Body of pancreas (tissue), 4 donors: ENCODE measurements around the gene ANO10. TPM values are rescaled to one million over a fixed set of nuclear protein-coding genes. Genes with fewer than 3 reads are reported as not detected.

Experiments used
- ATAC-seq: fragments of 150-250 bp; one replicate; pipeline ENCODE4 v1.9.1; 2016
- DNase-seq, 4 donors: peaks; one replicate each; pipeline ENCODE4 v3.0.0-alpha.2; 2019
- H3K27ac ChIP-seq, 4 donors: fragments of 200-600 bp; sonication (generic); 1 replicate in 3 of 4; 2 replicates in 1 of 4; pipeline versions ENCODE4 v1.5.1 to v1.6.1; 2016 to 2019; ENCODE audit warnings: mild to moderate bottlenecking in 1 of 4, mixed read lengths in 1 of 4, moderate library complexity in 1 of 4
- H3K27me3 ChIP-seq, 2 donors: fragments of 200-600 bp; sonication (generic); one replicate each; pipeline ENCODE4 v1.6.0; 2016; ENCODE audit warnings: mild to moderate bottlenecking in 1 of 2
- H3K36me3 ChIP-seq, 2 donors: fragments of 200-600 bp; sonication (generic); replicated peaks in 1 of 2; 2 replicates each; pipeline ENCODE4 v1.5.1; 2016; ENCODE audit warnings: low read depth in 2 of 2; ENCODE audit not compliant: insufficient read depth in 1 of 2
- H3K4me1 ChIP-seq: fragments of 200-600 bp; sonication (generic); one replicate; pipeline ENCODE4 v1.6.0; 2016
- H3K4me3 ChIP-seq, 2 donors: fragments of 200-600 bp; sonication (generic); 1 replicate in 1 of 2; 2 replicates in 1 of 2; pipeline ENCODE4 v1.5.1; 2016 to 2019
- H3K9me3 ChIP-seq, 3 donors: fragments of 200-600 bp; sonication (generic); 1 replicate in 2 of 3; 2 replicates in 1 of 3; pipeline ENCODE4 v1.5.1; 2016
- CTCF ChIP-seq, 7 experiments: fragments of 450-650 bp in 4 of 7; fragments of 200-600 bp in 3 of 7; sonication (generic) in 3 of 7; IDR thresholded peaks; one replicate each; pipeline ENCODE4 v1.5.1; 2016 to 2019; ENCODE audit warnings: antibody characterized with exemption in 7 of 7
- POLR2A ChIP-seq, 3 donors: fragments of 450-650 bp; IDR thresholded peaks; one replicate each; pipeline ENCODE4 v1.6.1; 2016; ENCODE audit warnings: antibody characterized with exemption in 3 of 3, mild to moderate bottlenecking in 2 of 3
- WGBS, 2 donors: methylation state at CpG; one replicate each; pipeline ENCODE4 v1.1.5; 2017; 5-methylcytosine and 5-hydroxymethylcytosine counted together
- intact Hi-C: fragments of 100-400 bp; cut with DNase I; formaldehyde crosslinking; loops from one replicate; pipeline ENCODE4 v1.15.1; 2023
- total RNA-seq, 2 donors: library from RNA; depleted of rRNA; stranded (reverse); fragments of >200 nt; gene quantifications; one replicate each; pipeline ENCODE4 v1.1.0, GENCODE V29; 2016

ANO10 gene
- total RNA-seq, 2 donors from 2014 or later = 14.3 to 16.2 TPM

GRCh38 chr3:43434431-43434830 is 187.4 kb downstream of the ANO10 start:
- no peak for TF ChIP-seq POLR2A (IDR thresholded peaks at IDR 0.05)
- TF ChIP-seq CTCF (IDR thresholded peaks at IDR 0.05) = no peak
- intact Hi-C loops = no loop called here
- H3K27me3 ChIP-seq = no peaks in the 10 kb centered on the region
- no peak for DNase-seq
- WGBS, 2 donors = 78 to 93% methylated on average over 2 of the region's 2 CpGs
- H3K27ac ChIP-seq = no peak overlapping the region
- no peak for ATAC-seq
- no peaks in the 10 kb centered on the region for H3K9me3 ChIP-seq
- H3K4me3 ChIP-seq = no peak overlapping the region
- H3K4me1 ChIP-seq = peaks cover 5% of the 10 kb centered on the region
- no peaks in the 10 kb centered on the region for H3K36me3 ChIP-seq

- no peaks in the 10 kb centered on the region for H3K27me3 ChIP-seq
- intact Hi-C loops = no loop called here
- H3K9me3 ChIP-seq = no peaks in the 10 kb centered on the region
- H3K4me3 ChIP-seq = no peak overlapping the region
- no peak overlapping the region for H3K27ac ChIP-seq
- TF ChIP-seq CTCF (IDR thresholded peaks at IDR 0.05) (no peak), POLR2A (IDR thresholded peaks at IDR 0.05) (no peak)
- peak; percentile 52 for ATAC-seq
- H3K36me3 ChIP-seq = no peaks in the 10 kb centered on the region
- no peak for DNase-seq
- peaks cover 5% of the 10 kb centered on the region for H3K4me1 ChIP-seq
- WGBS, 2 donors = 40 to 44% methylated on average over 2 of the region's 2 CpGs
Observed at GRCh38 chr3:43432462-43432861, 189.3 kb downstream of the ANO10 start.

GRCh38 chr3:43426388-43426787 is 195.4 kb downstream of the ANO10 start:
- H3K27ac ChIP-seq = peak overlapping the region in 3 of 4 donors; percentile 45 to 56 (median 53)
- H3K36me3 ChIP-seq = no peaks in the 10 kb centered on the region
- DNase-seq = peak; percentile 23 to 62 (median 36)
- no peaks in the 10 kb centered on the region for H3K27me3 ChIP-seq
- WGBS, 2 donors = 21 to 50% methylated on average over 1 of the region's 1 CpG
- TF ChIP-seq POLR2A (IDR thresholded peaks at IDR 0.05) = no peak
- TF ChIP-seq CTCF (IDR thresholded peaks at IDR 0.05) = no peak
- peaks cover 42% of the 10 kb centered on the region for H3K4me1 ChIP-seq
- H3K9me3 ChIP-seq = no peaks in the 10 kb centered on the region
- H3K4me3 ChIP-seq = no peak overlapping the region
- intact Hi-C loops = no loop called here
- ATAC-seq = no peak

GRCh38 chr3:43425829-43426228 is 196.0 kb downstream of the ANO10 start:
- intact Hi-C loops = no loop called here
- TF ChIP-seq CTCF (IDR thresholded peaks at IDR 0.05) (no peak), POLR2A (IDR thresholded peaks at IDR 0.05) (no peak)
- ATAC-seq (no peak), DNase-seq (no peak)
- Histone ChIP-seq H3K4me1 (peaks cover 47% of the 10 kb centered on the region), H3K4me3 (no peak overlapping the region), H3K27me3 (no peaks in the 10 kb centered on the region), H3K27ac (peak overlapping the region in 3 of 4 donors; percentile 45 to 56 (median 53)), H3K9me3 (no peaks in the 10 kb centered on the region), H3K36me3 (no peaks in the 10 kb centered on the region)
- WGBS, 2 donors = 94 to 97% methylated on average over 4 of the region's 4 CpGs

GRCh38 chr3:43423639-43424038 is 198.2 kb downstream of the ANO10 start:
- H3K27me3 ChIP-seq = no peaks in the 10 kb centered on the region
- 38 to 43% methylated on average over 3 of the region's 3 CpGs for WGBS, 2 donors
- H3K9me3 ChIP-seq = no peaks in the 10 kb centered on the region
- H3K27ac ChIP-seq = peak overlapping the region; percentile 73 to 79 (median 77)
- TF ChIP-seq POLR2A (IDR thresholded peaks at IDR 0.05) (no peak), CTCF (IDR thresholded peaks at IDR 0.05) (no peak)
- no peaks in the 10 kb centered on the region for H3K36me3 ChIP-seq
- H3K4me3 ChIP-seq = no peak overlapping the region
- ATAC-seq (peak; percentile 28), DNase-seq (peak in 1 of 4 donors; percentile 17)
- intact Hi-C loops = no loop called here
- H3K4me1 ChIP-seq = peaks cover 63% of the 10 kb centered on the region
